Neural progenitor cell (in vitro differentiated cells): Measurements from ENCODE around the gene RMDN3. TPM values are rescaled to one million over a fixed set of nuclear protein-coding genes. Genes with fewer than 3 reads are reported as not detected.
A peak's percentile ranks its signal among the peaks of the same experiment; 100 is the strongest.

ENCODE experiments used
- DNase-seq: peaks from one replicate; pipeline ENCODE4 v3.0.0-alpha.2; 2016; ENCODE audit warnings: low spot score
- H2AFZ ChIP-seq: fragments of 200-600 bp; sonication (generic); replicated peaks from 2 replicates; pipeline ENCODE4 v1.6.1; 2016; ENCODE audit warnings: antibody characterized with exemption
- H3F3A ChIP-seq: fragments of 200-600 bp; sonication (generic); 2 replicates; pipeline ENCODE4 v1.6.1; 2016; ENCODE audit warnings: antibody characterized with exemption, low read depth
- H3K27ac ChIP-seq: fragments of 200-600 bp; sonication (generic); 2 replicates; pipeline ENCODE4 v1.5.1; 2016; ENCODE audit warnings: mild to moderate bottlenecking
- H3K27me3 ChIP-seq: fragments of 200-600 bp; sonication (generic); 2 replicates; pipeline ENCODE4 v1.6.1; 2016; ENCODE audit warnings: mild to moderate bottlenecking, moderate library complexity
- H3K36me3 ChIP-seq: fragments of 200-600 bp; sonication (generic); 2 replicates; pipeline ENCODE4 v1.5.1; 2016
- H3K4me1 ChIP-seq: fragments of 200-600 bp; sonication (generic); 2 replicates; pipeline ENCODE4 v1.6.1; 2016; ENCODE audit warnings: mixed run types
- H3K4me2 ChIP-seq: fragments of 200-600 bp; sonication (generic); 2 replicates; pipeline ENCODE4 v1.6.1; 2016
- H3K4me3 ChIP-seq: fragments of 200-600 bp; sonication (generic); 2 replicates; pipeline ENCODE4 v1.5.1; 2016
- H3K79me2 ChIP-seq: fragments of 200-600 bp; sonication (generic); 2 replicates; pipeline ENCODE4 v1.6.1; 2016; ENCODE audit warnings: low read depth
- H3K9ac ChIP-seq: fragments of 200-600 bp; sonication (generic); 2 replicates; pipeline ENCODE4 v1.6.1; 2016
- H3K9me3 ChIP-seq: fragments of 200-600 bp; sonication (generic); 2 replicates; pipeline ENCODE4 v1.5.1; 2016; ENCODE audit warnings: low read depth
- H4K20me1 ChIP-seq: fragments of 200-600 bp; sonication (generic); 2 replicates; pipeline ENCODE4 v1.6.1; 2016; ENCODE audit warnings: low read depth
- H3K27ac Mint-ChIP-seq: 3 replicates; pipeline ENCODE4 v1.8.0; 2021; ENCODE audit warnings: mixed read lengths
- H3K27me3 Mint-ChIP-seq: 2 replicates; pipeline ENCODE4 v1.8.0; 2022; ENCODE audit warnings: low read depth, mild to moderate bottlenecking, inconsistent platforms, moderate library complexity, mixed read lengths; ENCODE audit not compliant: insufficient read depth
- H3K36me3 Mint-ChIP-seq: 3 replicates; pipeline ENCODE4 v1.8.0; 2021; ENCODE audit warnings: mixed read lengths
- H3K4me1 Mint-ChIP-seq: 3 replicates; pipeline ENCODE4 v1.8.0; 2021; ENCODE audit warnings: mixed read lengths
- H3K4me3 Mint-ChIP-seq: 3 replicates; pipeline ENCODE4 v1.8.0; 2021; ENCODE audit warnings: mild to moderate bottlenecking, moderate library complexity, mixed read lengths
- H3K9me3 Mint-ChIP-seq: 3 replicates; pipeline ENCODE4 v1.8.0; 2020; ENCODE audit warnings: mixed read lengths
- EZH2 ChIP-seq: fragments of 200-600 bp; sonication (generic); IDR thresholded peaks from 2 replicates; pipeline ENCODE4 v1.6.1; 2017; ENCODE audit warnings: antibody characterized with exemption, mild to moderate bottlenecking, moderate library complexity
- EZH2phosphoT487 ChIP-seq: fragments of 200-600 bp; sonication (generic); IDR thresholded peaks from 2 replicates; pipeline ENCODE4 v1.6.1; 2017; ENCODE audit warnings: antibody characterized with exemption
- total RNA-seq: library from RNA; depleted of rRNA; stranded (reverse); fragments of >200 nt; gene quantifications from 2 replicates; pipeline ENCODE4 v1.2.3, GENCODE V29; 2015; ENCODE audit warnings: low replicate concordance
- TF ChIP-seq, protein P1 (sequence below): fragments of 200-600 bp; sonication (generic); IDR thresholded peaks from 2 replicates; pipeline ENCODE4 v1.5.1; 2017; ENCODE audit warnings: antibody characterized with exemption, mild to moderate bottlenecking

Gene RMDN3
- total RNA-seq, 1 donor from 2014 or later: 13.2 TPM

DNA sequence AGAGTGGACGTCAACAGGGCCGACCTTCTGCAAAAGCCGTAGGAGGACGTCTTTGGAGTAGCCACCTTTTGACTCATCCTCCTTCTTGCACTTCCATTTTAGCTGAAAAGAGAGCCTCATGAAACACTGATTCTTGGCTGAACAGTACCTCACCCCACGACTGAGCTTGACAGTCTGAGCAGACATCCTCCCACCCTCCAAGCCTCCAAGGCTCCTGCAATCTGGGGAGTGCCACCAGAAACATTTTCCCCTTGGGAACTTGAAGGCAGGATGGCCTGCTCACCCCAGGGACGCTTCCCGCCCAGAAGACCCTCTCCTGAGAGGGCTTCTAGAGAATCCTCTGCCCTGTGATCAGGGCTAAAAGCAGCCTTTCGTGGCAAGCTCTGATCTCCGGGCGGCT is 20.0 kb upstream of the RMDN3 start:
- no peak for TF ChIP-seq EZH2phosphoT487
- TF ChIP-seq EZH2: no peak
- TF ChIP-seq, protein P1, sequence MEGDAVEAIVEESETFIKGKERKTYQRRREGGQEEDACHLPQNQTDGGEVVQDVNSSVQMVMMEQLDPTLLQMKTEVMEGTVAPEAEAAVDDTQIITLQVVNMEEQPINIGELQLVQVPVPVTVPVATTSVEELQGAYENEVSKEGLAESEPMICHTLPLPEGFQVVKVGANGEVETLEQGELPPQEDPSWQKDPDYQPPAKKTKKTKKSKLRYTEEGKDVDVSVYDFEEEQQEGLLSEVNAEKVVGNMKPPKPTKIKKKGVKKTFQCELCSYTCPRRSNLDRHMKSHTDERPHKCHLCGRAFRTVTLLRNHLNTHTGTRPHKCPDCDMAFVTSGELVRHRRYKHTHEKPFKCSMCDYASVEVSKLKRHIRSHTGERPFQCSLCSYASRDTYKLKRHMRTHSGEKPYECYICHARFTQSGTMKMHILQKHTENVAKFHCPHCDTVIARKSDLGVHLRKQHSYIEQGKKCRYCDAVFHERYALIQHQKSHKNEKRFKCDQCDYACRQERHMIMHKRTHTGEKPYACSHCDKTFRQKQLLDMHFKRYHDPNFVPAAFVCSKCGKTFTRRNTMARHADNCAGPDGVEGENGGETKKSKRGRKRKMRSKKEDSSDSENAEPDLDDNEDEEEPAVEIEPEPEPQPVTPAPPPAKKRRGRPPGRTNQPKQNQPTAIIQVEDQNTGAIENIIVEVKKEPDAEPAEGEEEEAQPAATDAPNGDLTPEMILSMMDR: no peak
- Histone ChIP-seq H3K27ac (no peak overlapping the region), H3K79me2 (no peaks in the 10 kb centered on the region), H4K20me1 (no peaks in the 10 kb centered on the region), H3K4me2 (no peak overlapping the region), H3F3A (no peaks in the 10 kb centered on the region), H3K9me3 (no peaks in the 10 kb centered on the region), H2AFZ (no peak overlapping the region), H3K9ac (no peak overlapping the region), H3K36me3 (no peaks in the 10 kb centered on the region), H3K4me1 (no peaks in the 10 kb centered on the region), H3K27me3 (no peaks in the 10 kb centered on the region), H3K4me3 (no peak overlapping the region)
- no peak for DNase-seq
- Mint-ChIP-seq H3K27ac (peak overlapping the region; percentile 4), H3K4me3 (no peak overlapping the region), H3K4me1 (peaks cover 3% of the 10 kb centered on the region), H3K27me3 (peaks cover 3% of the 10 kb centered on the region), H3K36me3 (peaks cover 22% of the 10 kb centered on the region), H3K9me3 (no peaks in the 10 kb centered on the region)

DNA sequence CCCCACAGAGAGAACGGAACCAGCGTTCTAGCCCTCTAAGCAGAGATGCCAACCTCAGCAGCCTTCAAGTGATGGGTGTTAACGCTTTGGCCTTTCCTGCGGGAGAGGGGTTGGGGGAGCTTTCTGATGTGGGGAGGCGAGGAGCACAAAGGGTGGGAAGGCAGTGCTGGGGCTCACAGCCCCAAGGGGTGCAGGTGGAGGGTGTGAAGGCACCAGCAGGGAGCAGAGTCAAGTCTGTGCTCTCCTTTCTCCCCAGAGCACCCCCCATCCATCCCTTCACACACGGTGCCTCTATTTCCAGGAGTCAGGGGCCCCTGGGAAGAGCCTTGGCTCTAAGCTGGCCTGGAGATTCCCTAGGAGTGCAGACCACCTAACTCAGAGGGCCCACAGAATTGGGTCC is 18.8 kb upstream of the RMDN3 start:
- no peaks in the 10 kb centered on the region for H4K20me1 ChIP-seq
- no peaks in the 10 kb centered on the region for H3K4me1 ChIP-seq
- Mint-ChIP-seq H3K27me3 (peaks cover 3% of the 10 kb centered on the region), H3K4me1 (peaks cover 9% of the 10 kb centered on the region), H3K9me3 (no peaks in the 10 kb centered on the region), H3K27ac (no peak overlapping the region), H3K4me3 (no peak overlapping the region), H3K36me3 (peaks cover 17% of the 10 kb centered on the region)
- H3K27me3 ChIP-seq: no peaks in the 10 kb centered on the region
- no peaks in the 10 kb centered on the region for H3K36me3 ChIP-seq
- no peaks in the 10 kb centered on the region for H3K9me3 ChIP-seq
- no peak for DNase-seq
- no peak overlapping the region for H3K27ac ChIP-seq
- no peaks in the 10 kb centered on the region for H3K79me2 ChIP-seq
- H2AFZ ChIP-seq: no peak overlapping the region
- H3K4me3 ChIP-seq: no peak overlapping the region
- no peaks in the 10 kb centered on the region for H3F3A ChIP-seq
- H3K9ac ChIP-seq: no peak overlapping the region
- no peak overlapping the region for H3K4me2 ChIP-seq
- TF ChIP-seq, protein P1: no peak
- TF ChIP-seq EZH2phosphoT487 (no peak), EZH2 (no peak)

DNA sequence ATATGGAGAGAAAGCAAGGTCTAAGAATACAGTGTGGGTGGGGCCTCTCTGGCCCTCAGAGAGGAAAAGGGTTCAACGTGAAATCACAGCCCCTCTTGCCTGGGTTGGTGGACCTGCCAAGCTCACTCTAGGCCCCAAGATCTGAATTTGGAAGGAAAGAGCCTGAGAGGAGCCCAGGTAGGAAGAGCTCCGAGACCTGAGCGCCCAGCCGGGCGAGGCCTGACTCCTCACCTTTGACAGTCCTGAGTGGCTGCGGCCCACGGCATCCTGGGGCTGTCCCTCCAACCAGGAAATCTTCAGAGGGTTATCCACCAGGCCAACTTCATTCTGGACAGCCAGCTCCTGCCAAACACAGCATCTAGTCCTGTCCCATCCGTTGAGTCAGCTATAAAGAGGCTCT is 18.4 kb upstream of the RMDN3 start:
- H3K79me2 ChIP-seq: no peaks in the 10 kb centered on the region
- DNase-seq: no peak
- peaks cover 18% of the 10 kb centered on the region for H3K36me3 Mint-ChIP-seq

More for the DNA sequence above, 18.4 kb upstream of the RMDN3 start:
- Histone ChIP-seq H3K27ac (no peak overlapping the region), H3K9me3 (no peaks in the 10 kb centered on the region), H3K36me3 (no peaks in the 10 kb centered on the region), H3K27me3 (no peaks in the 10 kb centered on the region), H3K9ac (no peak overlapping the region), H3K4me1 (no peaks in the 10 kb centered on the region), H3F3A (no peaks in the 10 kb centered on the region), H4K20me1 (no peaks in the 10 kb centered on the region), H3K4me2 (no peak overlapping the region), H2AFZ (no peak overlapping the region), H3K4me3 (no peak overlapping the region)
- Mint-ChIP-seq H3K4me1 (peaks cover 9% of the 10 kb centered on the region), H3K27me3 (peaks cover 3% of the 10 kb centered on the region), H3K4me3 (no peak overlapping the region), H3K9me3 (no peaks in the 10 kb centered on the region), H3K27ac (no peak overlapping the region)
- no peak for TF ChIP-seq EZH2
- TF ChIP-seq, protein P1: no peak
- TF ChIP-seq EZH2phosphoT487: no peak
